Astrocyte (in vitro differentiated cells and primary cell): ENCODE measurements around the gene ARHGAP26. TPM values are rescaled to one million over a fixed set of nuclear protein-coding genes. Genes with fewer than 3 reads are reported as not detected.
A peak's percentile ranks its signal among the peaks of the same experiment; 100 is the strongest.

Experiments
- DNase-seq: peaks from one replicate; pipeline ENCODE4 v3.0.0-alpha.2; 2010; ENCODE audit warnings: low read depth
- FAIRE-seq: peaks from 2 replicates; lab custom pipeline; 2011; peaks lifted over from hg19 to GRCh38; lab: Jason Lieb, UNC
- H2AFZ ChIP-seq: 2 replicates; pipeline ENCODE4 v1.6.0; 2012; ENCODE audit warnings: low read depth, low read length, inconsistent platforms
- H3K27ac ChIP-seq: 2 replicates; pipeline ENCODE4 v1.5.1; 2011; ENCODE audit warnings: low read depth, low read length, inconsistent platforms
- H3K27me3 ChIP-seq: 2 replicates; pipeline ENCODE4 v1.6.0; 2011; ENCODE audit warnings: low read length, inconsistent platforms; ENCODE audit not compliant: insufficient read depth
- H3K36me3 ChIP-seq: 2 replicates; pipeline ENCODE4 v1.5.1; 2011; ENCODE audit warnings: low read length, inconsistent platforms; ENCODE audit not compliant: insufficient read depth
- H3K4me1 ChIP-seq: 2 replicates; pipeline ENCODE4 v1.5.1; 2011; ENCODE audit warnings: low read length, inconsistent platforms; ENCODE audit not compliant: insufficient read depth
- H3K4me2 ChIP-seq: 2 replicates; pipeline ENCODE4 v1.6.0; 2012; ENCODE audit warnings: low read length, inconsistent platforms
- H3K4me3 ChIP-seq: 2 replicates; pipeline ENCODE4 v1.5.1; 2011; ENCODE audit warnings: low read depth, mild to moderate bottlenecking, low read length, inconsistent platforms; ENCODE audit not compliant: insufficient read depth
- H3K79me2 ChIP-seq: 2 replicates; pipeline ENCODE4 v1.6.0; 2012; ENCODE audit warnings: mild to moderate bottlenecking, low read length, inconsistent platforms; ENCODE audit not compliant: insufficient read depth
- H3K9ac ChIP-seq: 2 replicates; pipeline ENCODE4 v1.6.0; 2012; ENCODE audit warnings: mild to moderate bottlenecking, low read length, inconsistent platforms
- H3K9me3 ChIP-seq: 2 replicates; pipeline ENCODE4 v1.5.1; 2012; ENCODE audit warnings: low read depth, mild to moderate bottlenecking, low read length, inconsistent platforms; ENCODE audit not compliant: insufficient read depth
- H4K20me1 ChIP-seq: 2 replicates; pipeline ENCODE4 v1.6.0; 2012; ENCODE audit warnings: low read length, inconsistent platforms; ENCODE audit not compliant: insufficient read depth
- H3K27ac Mint-ChIP-seq: one replicate; pipeline ENCODE4 v1.8.0; 2021; ENCODE audit warnings: mild to moderate bottlenecking, mixed read lengths; ENCODE audit not compliant: unreplicated experiment
- H3K27me3 Mint-ChIP-seq: one replicate; pipeline ENCODE4 v1.8.0; 2021; ENCODE audit warnings: low read depth, mixed read lengths; ENCODE audit not compliant: unreplicated experiment
- H3K36me3 Mint-ChIP-seq: one replicate; pipeline ENCODE4 v1.8.0; 2021; ENCODE audit warnings: low read depth, mixed read lengths; ENCODE audit not compliant: unreplicated experiment
- H3K4me1 Mint-ChIP-seq: one replicate; pipeline ENCODE4 v1.8.0; 2021; ENCODE audit warnings: low read depth, mixed read lengths; ENCODE audit not compliant: unreplicated experiment
- H3K4me3 Mint-ChIP-seq: one replicate; pipeline ENCODE4 v1.8.0; 2021; ENCODE audit warnings: mild to moderate bottlenecking, moderate library complexity, mixed read lengths; ENCODE audit not compliant: unreplicated experiment
- H3K9me3 Mint-ChIP-seq: one replicate; pipeline ENCODE4 v1.8.0; 2021; ENCODE audit warnings: mild to moderate bottlenecking, mixed read lengths; ENCODE audit not compliant: unreplicated experiment
- EZH2 ChIP-seq: IDR thresholded peaks from 2 replicates; pipeline ENCODE4 v1.6.1; 2012; ENCODE audit warnings: mild to moderate bottlenecking, low read length, inconsistent platforms; ENCODE audit not compliant: insufficient read depth
- total RNA-seq: library from RNA; stranded (reverse); gene quantifications from 2 replicates; pipeline ENCODE4 v1.2.1, GENCODE V29; 2021
- TF ChIP-seq, protein P1 (sequence below): IDR thresholded peaks from 2 replicates; pipeline ENCODE4 v1.5.1; 2011; ENCODE audit warnings: low read depth, mild to moderate bottlenecking, inconsistent platforms, low read length, moderate library complexity; ENCODE audit not compliant: insufficient read depth

Gene ARHGAP26
- total RNA-seq, 1 donor from 2014 or later = 5.6 TPM

DNA sequence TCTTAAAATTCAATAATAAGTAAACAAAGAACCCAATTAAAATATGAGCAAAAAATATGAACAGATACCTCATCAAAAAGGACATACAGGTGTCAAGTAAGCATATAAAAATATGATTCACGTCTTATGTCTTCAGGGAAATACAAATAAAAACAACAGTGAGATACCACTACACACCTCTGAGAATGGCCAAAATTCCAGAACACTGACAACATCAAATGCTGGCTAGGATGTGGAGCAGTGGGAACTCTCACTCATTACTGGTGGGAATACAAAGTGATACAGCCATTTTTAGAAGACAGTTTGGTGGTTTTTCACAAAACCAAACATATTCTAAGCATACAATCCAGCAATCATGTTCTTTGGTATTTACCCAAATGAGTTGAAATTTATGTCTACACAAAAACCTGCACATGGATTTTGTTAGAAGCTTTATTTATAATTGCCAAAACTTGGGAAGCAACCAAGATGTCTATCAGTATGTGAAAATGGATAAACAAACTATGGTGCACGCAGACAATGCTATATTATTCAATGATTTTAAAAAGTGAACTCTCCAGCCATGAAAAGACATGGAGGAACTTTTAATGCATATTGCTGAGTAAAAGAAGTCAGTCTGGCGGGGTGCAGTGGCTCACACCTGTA lies 381.0 kb downstream of the ARHGAP26 start:
- Mint-ChIP-seq H3K27me3 (no peaks in the 10 kb centered on the region), H3K4me1 (peaks cover 28% of the 10 kb centered on the region), H3K4me3 (no peak overlapping the region), H3K27ac (no peak overlapping the region), H3K9me3 (peaks cover 2% of the 10 kb centered on the region), H3K36me3 (no peaks in the 10 kb centered on the region)
- no peaks in the 10 kb centered on the region for H3K9me3 ChIP-seq
- no peaks in the 10 kb centered on the region for H3K79me2 ChIP-seq
- FAIRE-seq = peak; percentile 54
- no peaks in the 10 kb centered on the region for H3K36me3 ChIP-seq
- TF ChIP-seq, protein P1, sequence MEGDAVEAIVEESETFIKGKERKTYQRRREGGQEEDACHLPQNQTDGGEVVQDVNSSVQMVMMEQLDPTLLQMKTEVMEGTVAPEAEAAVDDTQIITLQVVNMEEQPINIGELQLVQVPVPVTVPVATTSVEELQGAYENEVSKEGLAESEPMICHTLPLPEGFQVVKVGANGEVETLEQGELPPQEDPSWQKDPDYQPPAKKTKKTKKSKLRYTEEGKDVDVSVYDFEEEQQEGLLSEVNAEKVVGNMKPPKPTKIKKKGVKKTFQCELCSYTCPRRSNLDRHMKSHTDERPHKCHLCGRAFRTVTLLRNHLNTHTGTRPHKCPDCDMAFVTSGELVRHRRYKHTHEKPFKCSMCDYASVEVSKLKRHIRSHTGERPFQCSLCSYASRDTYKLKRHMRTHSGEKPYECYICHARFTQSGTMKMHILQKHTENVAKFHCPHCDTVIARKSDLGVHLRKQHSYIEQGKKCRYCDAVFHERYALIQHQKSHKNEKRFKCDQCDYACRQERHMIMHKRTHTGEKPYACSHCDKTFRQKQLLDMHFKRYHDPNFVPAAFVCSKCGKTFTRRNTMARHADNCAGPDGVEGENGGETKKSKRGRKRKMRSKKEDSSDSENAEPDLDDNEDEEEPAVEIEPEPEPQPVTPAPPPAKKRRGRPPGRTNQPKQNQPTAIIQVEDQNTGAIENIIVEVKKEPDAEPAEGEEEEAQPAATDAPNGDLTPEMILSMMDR = no peak
- TF ChIP-seq EZH2 = no peak
- H3K27me3 ChIP-seq = no peaks in the 10 kb centered on the region
- no peak overlapping the region for H2AFZ ChIP-seq
- H3K4me2 ChIP-seq = no peak overlapping the region
- H3K9ac ChIP-seq = no peak overlapping the region
- no peak overlapping the region for H3K4me3 ChIP-seq
- H3K27ac ChIP-seq = no peak overlapping the region
- peaks cover 15% of the 10 kb centered on the region for H3K4me1 ChIP-seq
- no peaks in the 10 kb centered on the region for H4K20me1 ChIP-seq
- no peak for DNase-seq

DNA sequence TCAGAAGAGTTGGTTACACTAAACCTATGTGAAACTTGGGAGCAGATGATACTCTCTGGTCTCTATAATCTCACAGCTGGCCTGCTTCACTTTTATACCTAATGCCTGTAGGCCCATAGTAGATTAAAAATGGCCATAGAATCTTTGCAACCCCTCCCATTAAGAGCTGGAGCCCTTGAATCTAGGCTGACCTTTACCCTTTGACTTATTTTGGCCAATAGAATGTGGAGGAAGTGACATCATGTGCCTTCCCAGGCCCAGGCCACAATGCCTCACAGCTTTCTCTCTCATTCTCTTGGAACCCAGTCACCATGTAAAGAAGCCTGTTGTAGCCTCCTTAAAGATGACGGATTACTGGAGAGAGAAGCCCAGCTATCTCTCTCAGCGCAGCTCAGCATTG lies 382.3 kb downstream of the ARHGAP26 start:
- no peak overlapping the region for H3K4me3 ChIP-seq
- H4K20me1 ChIP-seq = no peaks in the 10 kb centered on the region
- peaks cover 15% of the 10 kb centered on the region for H3K4me1 ChIP-seq
- no peak overlapping the region for H2AFZ ChIP-seq
- no peaks in the 10 kb centered on the region for H3K27me3 Mint-ChIP-seq
- DNase-seq (no peak), FAIRE-seq (no peak)
- TF ChIP-seq EZH2 = no peak
- TF ChIP-seq, protein P1 = no peak
- H3K9me3 ChIP-seq = no peaks in the 10 kb centered on the region
- H3K27me3 ChIP-seq = no peaks in the 10 kb centered on the region
- H3K9me3 Mint-ChIP-seq = peaks cover 2% of the 10 kb centered on the region
- H3K36me3 Mint-ChIP-seq = peaks cover 2% of the 10 kb centered on the region
- no peaks in the 10 kb centered on the region for H3K36me3 ChIP-seq
- H3K4me1 Mint-ChIP-seq = peaks cover 28% of the 10 kb centered on the region
- H3K4me2 ChIP-seq = no peak overlapping the region
- H3K27ac Mint-ChIP-seq = no peak overlapping the region
- no peak overlapping the region for H3K27ac ChIP-seq
- no peaks in the 10 kb centered on the region for H3K79me2 ChIP-seq
- no peak overlapping the region for H3K9ac ChIP-seq
- no peak overlapping the region for H3K4me3 Mint-ChIP-seq

DNA sequence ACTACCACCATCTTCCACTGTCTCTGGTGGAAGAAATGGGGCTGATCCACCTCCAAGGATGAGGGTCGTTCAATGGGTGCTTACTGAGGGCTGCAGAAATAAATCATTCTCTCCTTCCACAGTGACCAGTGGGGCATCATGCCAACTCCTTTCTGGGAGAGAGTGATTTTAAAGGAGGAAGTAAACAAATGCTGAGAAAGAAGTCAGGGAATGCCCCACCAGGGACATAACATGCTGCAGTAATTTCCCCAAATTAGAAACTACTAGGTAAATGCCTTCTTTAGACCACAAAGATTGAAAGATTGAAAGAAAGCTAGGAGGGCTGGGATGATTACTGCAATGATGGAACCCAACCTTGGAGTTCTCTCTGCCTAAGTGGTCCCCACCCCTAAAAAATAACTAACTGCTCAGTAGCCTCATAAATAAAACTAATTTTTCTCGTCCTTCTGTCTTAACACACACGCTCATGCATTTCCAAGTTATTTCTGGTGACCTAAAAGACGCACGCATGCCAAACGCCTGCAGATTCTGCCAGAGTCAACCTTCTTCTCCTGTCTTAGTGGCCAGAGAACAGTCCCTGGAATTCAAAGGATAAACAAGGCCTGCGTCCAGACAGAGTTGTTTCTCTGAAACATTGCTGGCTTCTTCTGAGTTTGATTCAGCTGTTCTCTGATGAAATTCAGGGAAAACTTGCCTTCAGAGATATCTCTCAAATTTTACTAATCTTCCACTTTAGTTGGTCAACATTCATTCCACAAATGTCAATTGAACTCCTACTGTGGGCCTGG lies 383.3 kb downstream of the ARHGAP26 start:
- peak; percentile 90 for DNase-seq
- no peak overlapping the region for H2AFZ ChIP-seq

More for the DNA sequence above, 383.3 kb downstream of the ARHGAP26 start:
- peak overlapping the region; percentile 19 for H3K4me2 ChIP-seq
- H3K27me3 ChIP-seq = no peaks in the 10 kb centered on the region
- FAIRE-seq = no peak
- Mint-ChIP-seq H3K27ac (peak overlapping the region; percentile 36), H3K4me3 (no peak overlapping the region), H3K27me3 (no peaks in the 10 kb centered on the region), H3K4me1 (peaks cover 26% of the 10 kb centered on the region), H3K9me3 (peaks cover 2% of the 10 kb centered on the region), H3K36me3 (peaks cover 2% of the 10 kb centered on the region)
- no peaks in the 10 kb centered on the region for H3K9me3 ChIP-seq
- H3K4me3 ChIP-seq = no peak overlapping the region
- H3K79me2 ChIP-seq = no peaks in the 10 kb centered on the region
- H3K36me3 ChIP-seq = no peaks in the 10 kb centered on the region
- TF ChIP-seq, protein P1 = no peak
- no peak for TF ChIP-seq EZH2
- H3K9ac ChIP-seq = no peak overlapping the region
- H4K20me1 ChIP-seq = no peaks in the 10 kb centered on the region
- peaks cover 15% of the 10 kb centered on the region for H3K4me1 ChIP-seq
- peak overlapping the region; percentile 25 for H3K27ac ChIP-seq
